Calu3 (cell line): ENCODE results near the gene AACS. TPM values are rescaled to one million over a fixed set of nuclear protein-coding genes. Genes with fewer than 3 reads are reported as not detected.

Experiments used
- BruUV-seq: library from RNA; stranded (reverse); fragments of 400-500 nt; replicated peaks from 2 replicates; lab custom pipeline; 2021; lab: Mats Ljungman, UMichigan
- CTCF ChIA-PET: fragments of 300-600 bp; sonication (Branson Sonifier 250); formaldehyde crosslinking; loops from one replicate; lab custom pipeline; 2022; ENCODE audit warnings: antibody characterized with exemption; lab: Charles Lee
- DNase-seq: peaks from one replicate; pipeline ENCODE4 v3.0.0; 2022
- H3K27ac Mint-ChIP-seq: one replicate; pipeline ENCODE4 v1.8.0; 2022; ENCODE audit warnings: mixed read lengths; ENCODE audit not compliant: unreplicated experiment
- H3K27me3 Mint-ChIP-seq: one replicate; pipeline ENCODE4 v1.8.0; 2022; ENCODE audit warnings: mixed read lengths; ENCODE audit not compliant: unreplicated experiment
- H3K36me3 Mint-ChIP-seq: one replicate; pipeline ENCODE4 v1.8.0; 2022; ENCODE audit warnings: mild to moderate bottlenecking, moderate library complexity, mixed read lengths; ENCODE audit not compliant: insufficient read depth, unreplicated experiment
- H3K4me1 Mint-ChIP-seq: one replicate; pipeline ENCODE4 v1.8.0; 2022; ENCODE audit warnings: mild to moderate bottlenecking, low read depth, mixed read lengths; ENCODE audit not compliant: unreplicated experiment
- H3K4me3 Mint-ChIP-seq: one replicate; pipeline ENCODE4 v1.8.0; 2022; ENCODE audit warnings: mild to moderate bottlenecking, low read depth, moderate library complexity, mixed read lengths; ENCODE audit not compliant: unreplicated experiment
- H3K9me3 Mint-ChIP-seq: one replicate; pipeline ENCODE4 v1.8.0; 2022; ENCODE audit warnings: low read depth, mixed read lengths; ENCODE audit not compliant: unreplicated experiment
- CTCF ChIP-seq: fragments of 200-600 bp; IDR thresholded peaks from one replicate; pipeline ENCODE4 v1.8.0; 2022; ENCODE audit warnings: antibody characterized with exemption; ENCODE audit not compliant: unreplicated experiment
- intact Hi-C: fragments of 100-400 bp; cut with micrococcal nuclease; formaldehyde crosslinking; loops from one replicate; pipeline ENCODE4 v1.10.0; 2022; ENCODE audit not compliant: unreplicated experiment
- total RNA-seq: library from RNA; stranded (reverse); gene quantifications from 2 replicates; pipeline ENCODE4 v1.2.3, GENCODE V29; 2022

Gene AACS
- total RNA-seq, 1 experiment from 2014 or later: 39.2 TPM

DNA sequence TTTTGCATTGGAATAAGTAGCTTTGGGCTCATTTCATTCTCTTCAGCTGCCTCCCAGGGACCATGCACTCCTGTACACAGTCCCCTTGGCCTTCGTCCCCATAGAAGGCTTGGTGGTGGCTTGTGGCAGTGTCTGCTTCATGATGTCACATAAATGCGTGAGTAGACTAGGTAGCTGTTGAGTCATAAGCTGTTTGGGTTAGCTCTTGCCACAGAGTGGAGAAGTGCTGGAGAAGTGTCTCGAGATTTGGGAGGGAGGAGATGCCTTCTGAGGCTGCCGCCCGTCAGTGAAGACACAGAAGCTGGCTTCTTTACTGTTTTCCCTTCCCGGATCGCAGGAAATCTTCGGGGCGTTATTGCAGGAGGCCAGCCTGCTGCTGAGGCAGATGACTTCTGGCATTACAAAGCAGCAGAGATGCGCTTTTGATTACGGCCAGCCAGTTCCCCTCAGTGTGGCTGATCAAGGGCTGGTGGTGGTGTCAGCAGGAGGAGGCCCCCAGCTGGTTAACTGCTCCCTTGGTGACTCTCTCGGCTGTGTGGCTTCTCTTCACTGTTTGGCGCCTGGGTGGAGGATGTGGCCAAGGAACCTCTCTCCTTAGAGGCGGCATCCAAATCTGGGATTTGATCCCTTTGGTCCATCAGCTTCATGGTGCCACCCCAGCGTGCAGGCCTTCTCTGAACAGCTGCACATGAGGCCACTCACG, 67.6 kb downstream of the AACS start:
- CTCF ChIA-PET: interaction anchor here (0.6 kb wide), 1 partner anchor 270 kb away, joined by 4 read pairs; no protein-coding TSS in a partner anchor
- no peak for TF ChIP-seq CTCF
- Mint-ChIP-seq H3K9me3 (no peaks in the 10 kb centered on the region), H3K4me3 (no peak overlapping the region), H3K4me1 (no peaks in the 10 kb centered on the region), H3K27ac (no peak overlapping the region), H3K36me3 (peaks cover 48% of the 10 kb centered on the region), H3K27me3 (no peaks in the 10 kb centered on the region)
- intact Hi-C loops: no loop called here
- no peak for DNase-seq
- BruUV-seq: no TSS peak

GRCh38 chr12:125133616-125134015, 68.4 kb downstream of the AACS start:
- H3K27me3 Mint-ChIP-seq: no peaks in the 10 kb centered on the region
- no peaks in the 10 kb centered on the region for H3K9me3 Mint-ChIP-seq
- DNase-seq: no peak
- H3K4me3 Mint-ChIP-seq: no peak overlapping the region
- no peaks in the 10 kb centered on the region for H3K4me1 Mint-ChIP-seq
- BruUV-seq: no TSS peak
- H3K36me3 Mint-ChIP-seq: peaks cover 47% of the 10 kb centered on the region
- H3K27ac Mint-ChIP-seq: no peak overlapping the region
- intact Hi-C loops: no loop called here
- CTCF ChIA-PET: no interaction called here
- no peak for TF ChIP-seq CTCF

DNA sequence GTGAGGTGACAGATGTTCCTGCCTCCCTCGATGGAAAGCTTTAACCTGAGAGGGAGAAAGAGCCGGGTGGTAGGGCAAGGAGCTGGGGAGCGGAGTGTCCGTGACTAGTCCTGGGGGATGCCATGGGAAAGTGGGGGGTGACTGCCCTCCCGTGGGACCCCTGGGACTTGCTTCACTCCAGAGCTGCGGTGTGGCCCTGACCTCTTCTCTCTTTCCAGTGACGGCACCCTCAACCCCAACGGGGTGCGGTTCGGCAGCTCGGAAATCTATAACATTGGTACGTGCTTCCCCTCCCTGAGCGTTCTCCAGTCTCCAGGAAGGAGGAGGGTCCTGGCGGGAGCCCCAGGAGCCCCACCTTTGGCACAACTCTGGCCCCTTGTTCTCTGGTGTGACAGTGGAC, 69.3 kb downstream of the AACS start:
- intact Hi-C loops: no loop called here
- Mint-ChIP-seq H3K4me1 (no peaks in the 10 kb centered on the region), H3K27me3 (no peaks in the 10 kb centered on the region), H3K9me3 (no peaks in the 10 kb centered on the region), H3K27ac (no peak overlapping the region), H3K36me3 (peaks cover 46% of the 10 kb centered on the region), H3K4me3 (no peak overlapping the region)
- no peak for DNase-seq
- CTCF ChIA-PET: no interaction called here
- no peak for TF ChIP-seq CTCF
- BruUV-seq: no TSS peak

GRCh38 chr12:125135906-125136305, 70.7 kb downstream of the AACS start:
- CTCF ChIA-PET: no interaction called here
- no peak for DNase-seq
- H3K4me1 Mint-ChIP-seq: peaks cover 7% of the 10 kb centered on the region
- no TSS peak for BruUV-seq
- no peak for TF ChIP-seq CTCF
- H3K36me3 Mint-ChIP-seq: peaks cover 41% of the 10 kb centered on the region
- H3K27ac Mint-ChIP-seq: no peak overlapping the region
- H3K27me3 Mint-ChIP-seq: no peaks in the 10 kb centered on the region
- intact Hi-C loops: no loop called here
- H3K9me3 Mint-ChIP-seq: no peaks in the 10 kb centered on the region
- no peak overlapping the region for H3K4me3 Mint-ChIP-seq
